SJCRH30 (cell line): Measurements from ENCODE around the gene TSN. TPM values are rescaled to one million over a fixed set of nuclear protein-coding genes. Genes with fewer than 3 reads are reported as not detected.
"Not testable (repeated sequence)": the region's sequence is repeated elsewhere in the genome, so short reads cannot be mapped to it uniquely, and the experiment has no call there.

ENCODE experiments used
- DNase-seq, 2 experiments: peaks; one replicate each; pipeline ENCODE4 v3.0.0-alpha.2; 2015 to 2020
- H3K27ac ChIP-seq: fragments of 250-450 bp; sonication (Bioruptor Pico); 2 replicates; pipeline ENCODE4 v1.5.1; 2020; ENCODE audit warnings: mild to moderate bottlenecking, moderate library complexity
- H3K27me3 ChIP-seq: fragments of 250-450 bp; sonication (Bioruptor Pico); 2 replicates; pipeline ENCODE4 v1.5.1; 2020; ENCODE audit warnings: mild to moderate bottlenecking, moderate library complexity
- H3K36me3 ChIP-seq: fragments of 250-450 bp; sonication (Bioruptor Pico); 2 replicates; pipeline ENCODE4 v1.5.1; 2020; ENCODE audit warnings: mild to moderate bottlenecking, moderate library complexity
- H3K4me1 ChIP-seq: fragments of 250-450 bp; sonication (Bioruptor Pico); 2 replicates; pipeline ENCODE4 v1.5.1; 2020; ENCODE audit warnings: mild to moderate bottlenecking, moderate library complexity
- H3K4me3 ChIP-seq: fragments of 250-450 bp; sonication (Bioruptor Pico); 2 replicates; pipeline ENCODE4 v1.5.1; 2020; ENCODE audit warnings: mild to moderate bottlenecking, moderate library complexity
- H3K9me3 ChIP-seq: fragments of 250-450 bp; sonication (Bioruptor Pico); replicated peaks from 2 replicates; pipeline ENCODE4 v1.5.1; 2020; ENCODE audit warnings: mild to moderate bottlenecking, moderate library complexity
- total RNA-seq: library from RNA; depleted of rRNA; stranded (reverse); fragments of >200 nt; shearing (Covaris generic); gene quantifications from 2 replicates; pipeline ENCODE4 v1.2.3, GENCODE V29; 2014; rRNA removed

TSN gene
- 128 and 131 TPM in 2 replicates for total RNA-seq

DNA sequence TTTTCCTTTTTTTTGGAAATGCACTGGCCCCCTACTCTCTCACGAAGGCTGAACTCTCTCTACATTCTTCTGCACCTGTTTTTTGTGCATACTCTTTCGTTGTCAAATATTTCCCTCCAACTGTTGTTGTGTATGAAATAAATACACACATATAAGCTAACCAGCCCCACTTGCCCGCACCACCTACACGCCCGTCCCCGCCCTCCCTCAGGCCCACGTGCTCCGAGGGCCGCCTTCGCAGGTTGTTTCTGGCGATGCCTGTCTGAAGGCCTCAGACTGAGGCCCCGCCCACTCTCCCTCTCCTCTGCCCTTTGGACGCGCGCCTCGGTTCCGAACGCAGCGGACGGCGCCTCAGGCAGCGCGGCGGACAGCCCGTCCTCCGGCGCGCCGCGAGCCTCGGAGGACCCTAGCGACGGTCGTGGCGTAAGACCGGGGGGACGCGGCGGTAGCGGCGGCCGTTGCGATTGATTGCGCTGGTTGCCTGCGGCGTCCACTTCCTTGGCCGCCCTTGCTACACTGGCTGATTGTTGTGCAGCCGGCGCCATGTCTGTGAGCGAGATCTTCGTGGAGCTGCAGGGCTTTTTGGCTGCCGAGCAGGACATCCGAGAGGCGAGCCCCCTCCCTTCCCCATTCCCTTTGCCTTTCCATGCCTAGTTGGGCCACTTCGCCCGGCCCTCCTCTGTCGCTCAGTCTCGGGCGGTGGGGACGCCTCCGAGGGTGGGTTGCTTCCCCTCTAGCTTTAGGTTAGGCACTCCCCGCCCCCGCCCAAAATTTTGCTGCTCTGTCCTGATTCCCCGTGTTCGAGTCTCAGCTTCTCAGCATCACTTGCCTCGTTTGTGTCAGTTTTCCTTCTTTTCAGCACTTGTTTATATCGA is at the start of gene TSN:
TSN (plus strand) TSS at position 415 of the 875 bp plus-strand sequence; CDS start at position 544, 129 bp downstream.
- DNase-seq = peak; percentile 98 to 99
- Histone ChIP-seq H3K9me3 (no peaks in the 10 kb centered on the region), H3K4me3 (peak within 1 kb of the TSS; percentile 84), H3K27me3 (no peaks in the 10 kb centered on the region), H3K4me1 (peaks cover 3% of the 10 kb centered on the region), H3K36me3 (peaks cover 17% of the 10 kb centered on the region), H3K27ac (peak within 1 kb of the TSS; percentile 70)

- no peaks in the 10 kb centered on the region for H3K36me3 ChIP-seq
- H3K27me3 ChIP-seq = no peaks in the 10 kb centered on the region
- H3K4me1 ChIP-seq = peaks cover 17% of the 10 kb centered on the region
- no peak overlapping the region for H3K27ac ChIP-seq
- no peak overlapping the region for H3K4me3 ChIP-seq
- no peaks in the 10 kb centered on the region for H3K9me3 ChIP-seq
- DNase-seq = no peak
Measured at GRCh38 chr2:121705958-121706357, 49.5 kb upstream of the TSN start.

GRCh38 chr2:121707344-121707919 is 48.0 kb upstream of the TSN start:
- Histone ChIP-seq H3K27ac (no peak overlapping the region), H3K4me1 (peaks cover 15% of the 10 kb centered on the region), H3K4me3 (no peak overlapping the region; the same call in 1 of the 2 replicates), H3K27me3 (no peaks in the 10 kb centered on the region), H3K9me3 (no peaks in the 10 kb centered on the region), H3K36me3 (no peaks in the 10 kb centered on the region)
- DNase-seq = peak; percentile 13 to 65

GRCh38 chr2:121707920-121708361 is 47.5 kb upstream of the TSN start:
- H3K27me3 ChIP-seq = no peaks in the 10 kb centered on the region
- DNase-seq = no peak

GRCh38 chr2:121709776-121710469 is 45.5 kb upstream of the TSN start:
- Histone ChIP-seq H3K27ac (no peak overlapping the region), H3K27me3 (no peaks in the 10 kb centered on the region), H3K36me3 (no peaks in the 10 kb centered on the region)

More at GRCh38 chr2:121707920-121708361, 47.5 kb upstream of the TSN start:
- no peak overlapping the region for H3K27ac ChIP-seq
- no peak overlapping the region; the same call in 1 of the 2 replicates for H3K4me3 ChIP-seq
- H3K9me3 ChIP-seq = no peaks in the 10 kb centered on the region
- H3K4me1 ChIP-seq = peaks cover 15% of the 10 kb centered on the region
- H3K36me3 ChIP-seq = no peaks in the 10 kb centered on the region

GRCh38 chr2:121710470-121711170 is 44.8 kb upstream of the TSN start:
- H3K9me3 ChIP-seq = no peaks in the 10 kb centered on the region
- no peak overlapping the region for H3K27ac ChIP-seq
- DNase-seq = no peak
- peaks cover 15% of the 10 kb centered on the region for H3K4me1 ChIP-seq
- no peak overlapping the region for H3K4me3 ChIP-seq
- H3K36me3 ChIP-seq = no peaks in the 10 kb centered on the region
- H3K27me3 ChIP-seq = no peaks in the 10 kb centered on the region

More at GRCh38 chr2:121709776-121710469, 45.5 kb upstream of the TSN start:
- DNase-seq = no peak
- peaks cover 15% of the 10 kb centered on the region for H3K4me1 ChIP-seq
- no peaks in the 10 kb centered on the region for H3K9me3 ChIP-seq
- no peak overlapping the region for H3K4me3 ChIP-seq

GRCh38 chr2:121711481-121711880 is 44.0 kb upstream of the TSN start:
- not testable (repeated sequence) for H3K27ac ChIP-seq

GRCh38 chr2:121716126-121716525 is 39.3 kb upstream of the TSN start:
- Histone ChIP-seq H3K27ac (no peak overlapping the region), H3K4me1 (no peaks in the 10 kb centered on the region), H3K27me3 (no peaks in the 10 kb centered on the region), H3K36me3 (no peaks in the 10 kb centered on the region), H3K9me3 (no peaks in the 10 kb centered on the region), H3K4me3 (no peak overlapping the region)
- DNase-seq = no peak

More at GRCh38 chr2:121711481-121711880, 44.0 kb upstream of the TSN start:
- not testable (repeated sequence) for H3K27me3 ChIP-seq, H3K36me3 ChIP-seq, DNase-seq, H3K4me3 ChIP-seq, H3K9me3 ChIP-seq
- H3K4me1 ChIP-seq = peaks cover 15% of the 10 kb centered on the region

DNA sequence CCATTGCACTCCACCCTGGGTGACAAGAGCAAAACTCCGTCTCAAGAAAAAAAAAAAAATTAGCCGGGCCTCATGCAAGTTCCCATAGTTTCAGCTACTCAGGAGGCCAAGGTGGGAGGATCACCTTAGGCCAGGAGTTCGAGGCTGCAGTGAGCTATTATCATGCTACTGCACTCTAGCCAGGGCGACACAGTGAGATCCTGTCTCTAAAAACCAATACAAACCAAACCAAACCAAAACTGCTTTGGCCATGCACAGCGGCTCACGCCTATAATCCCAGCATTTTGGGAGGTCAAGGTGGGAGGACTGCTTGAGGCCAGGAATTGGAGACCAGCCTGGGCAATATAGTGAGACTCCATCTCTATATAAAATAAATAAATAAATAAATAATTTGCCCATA is 37.9 kb upstream of the TSN start:
- Histone ChIP-seq H3K27me3 (no peaks in the 10 kb centered on the region), H3K9me3 (no peaks in the 10 kb centered on the region), H3K4me3 (no peak overlapping the region), H3K4me1 (no peaks in the 10 kb centered on the region), H3K27ac (no peak overlapping the region), H3K36me3 (no peaks in the 10 kb centered on the region)
- DNase-seq = no peak

DNA sequence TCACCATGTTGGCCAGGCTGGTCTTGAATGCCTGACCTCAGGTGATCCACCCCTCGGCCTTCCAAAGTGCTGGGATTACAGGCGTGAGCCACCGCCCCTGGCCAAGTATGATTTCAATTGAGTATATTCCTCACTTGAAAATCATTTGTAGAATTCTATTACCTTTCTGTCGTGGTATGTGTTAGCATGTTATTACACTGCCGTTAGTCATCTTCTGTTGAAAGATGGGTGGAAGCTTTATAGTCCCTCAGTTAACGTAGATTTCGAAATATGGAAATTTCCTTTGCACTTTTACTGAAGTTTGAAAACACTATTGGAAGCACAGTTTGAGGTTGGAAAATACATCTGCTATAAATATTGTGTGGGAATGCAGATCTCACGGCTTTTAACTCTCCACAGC is 33.5 kb upstream of the TSN start:
- DNase-seq = no peak
- Histone ChIP-seq H3K4me3 (no peak overlapping the region), H3K36me3 (peaks cover 3% of the 10 kb centered on the region), H3K4me1 (no peaks in the 10 kb centered on the region), H3K27me3 (no peaks in the 10 kb centered on the region; the same call in 1 of the 2 replicates), H3K9me3 (no peaks in the 10 kb centered on the region), H3K27ac (no peak overlapping the region)

- DNase-seq = no peak
Measured at GRCh38 chr2:121722479-121722878, 33.0 kb upstream of the TSN start.

DNA sequence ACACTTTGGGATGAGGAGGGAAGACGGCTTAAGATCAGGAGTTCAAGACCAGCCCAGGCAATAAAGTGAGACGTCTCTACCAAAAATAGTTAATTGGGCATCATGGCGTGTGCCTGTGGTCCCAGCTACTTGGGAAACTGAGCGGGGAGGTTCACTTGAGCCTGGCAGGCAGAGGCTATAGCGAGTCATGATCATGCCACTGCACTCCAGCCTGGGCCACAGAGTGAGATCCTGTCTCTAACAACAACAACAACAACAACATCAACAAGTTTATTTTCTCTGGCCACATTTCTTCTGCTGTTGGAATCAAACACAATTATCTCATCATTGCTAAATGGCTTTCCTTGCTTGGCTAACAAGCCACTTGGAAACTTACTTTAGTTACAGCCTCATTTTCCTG is 32.1 kb upstream of the TSN start:
- no peaks in the 10 kb centered on the region for H3K4me1 ChIP-seq
- no peak overlapping the region for H3K4me3 ChIP-seq
- H3K27me3 ChIP-seq = no peaks in the 10 kb centered on the region; the same call in 1 of the 2 replicates
- peaks cover 17% of the 10 kb centered on the region for H3K36me3 ChIP-seq
- H3K27ac ChIP-seq = no peak overlapping the region
- no peaks in the 10 kb centered on the region for H3K9me3 ChIP-seq
- no peak for DNase-seq

More at GRCh38 chr2:121722479-121722878, 33.0 kb upstream of the TSN start:
- H3K4me1 ChIP-seq = no peaks in the 10 kb centered on the region
- H3K36me3 ChIP-seq = peaks cover 9% of the 10 kb centered on the region
- H3K4me3 ChIP-seq = no peak overlapping the region
- no peaks in the 10 kb centered on the region for H3K9me3 ChIP-seq
- no peak overlapping the region for H3K27ac ChIP-seq
- H3K27me3 ChIP-seq = no peaks in the 10 kb centered on the region; the same call in 1 of the 2 replicates

DNA sequence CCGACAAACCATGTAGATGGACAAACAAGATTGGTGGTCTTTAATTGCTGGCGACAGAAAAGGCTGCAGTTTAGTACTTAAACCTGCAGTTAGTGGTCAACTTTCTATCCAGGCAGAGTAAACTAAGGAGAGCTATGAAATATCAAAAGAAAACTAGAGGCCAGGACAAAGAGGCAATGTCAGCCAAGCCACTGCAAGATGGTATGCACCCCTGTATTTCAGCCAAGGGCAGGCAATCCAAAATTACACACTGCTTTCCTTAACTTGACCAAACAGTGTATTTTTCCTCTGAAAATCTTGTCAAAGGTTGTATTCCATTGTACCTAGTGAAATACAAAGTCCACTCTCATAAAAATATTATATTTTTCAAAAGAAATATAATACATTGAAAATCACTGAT is 28.1 kb upstream of the TSN start:
- Histone ChIP-seq H3K4me1 (no peaks in the 10 kb centered on the region), H3K27me3 (no peaks in the 10 kb centered on the region; the same call in 1 of the 2 replicates), H3K36me3 (peaks cover 55% of the 10 kb centered on the region), H3K9me3 (no peaks in the 10 kb centered on the region), H3K4me3 (no peak overlapping the region), H3K27ac (no peak overlapping the region)
- no peak for DNase-seq

- H3K4me1 ChIP-seq = no peaks in the 10 kb centered on the region
- peaks cover 61% of the 10 kb centered on the region for H3K36me3 ChIP-seq
- H3K27ac ChIP-seq = no peak overlapping the region
- no peaks in the 10 kb centered on the region; the same call in 1 of the 2 replicates for H3K27me3 ChIP-seq
- H3K4me3 ChIP-seq = no peak overlapping the region
- no peak for DNase-seq
- no peaks in the 10 kb centered on the region for H3K9me3 ChIP-seq
Measured at GRCh38 chr2:121727950-121728349, 27.5 kb upstream of the TSN start.
